Measurements from ENCODE around the gene XXYLT1.

The XXYLT1 gene

DNA sequence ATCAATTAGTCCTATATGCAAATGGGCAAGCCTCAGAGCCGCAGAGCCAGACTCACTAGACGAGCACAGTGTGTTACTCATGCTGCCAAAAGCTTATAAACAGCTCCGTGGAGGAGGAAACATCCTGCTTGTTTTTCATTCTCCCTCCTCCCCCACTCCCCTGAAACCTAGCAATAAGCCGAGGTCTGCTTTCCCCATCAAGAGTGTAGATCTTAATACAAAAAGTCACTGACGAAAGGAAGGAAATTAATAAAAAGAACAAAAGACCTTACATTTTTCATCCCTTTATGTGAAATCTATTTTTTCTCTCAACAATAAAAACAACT lies 88.5 kb downstream of the XXYLT1 start:
- no peak for DNase-seq

GRCh38 chr3:195181741-195182469 lies 89.1 kb downstream of the XXYLT1 start:
- DNase-seq, result no peak

DNA sequence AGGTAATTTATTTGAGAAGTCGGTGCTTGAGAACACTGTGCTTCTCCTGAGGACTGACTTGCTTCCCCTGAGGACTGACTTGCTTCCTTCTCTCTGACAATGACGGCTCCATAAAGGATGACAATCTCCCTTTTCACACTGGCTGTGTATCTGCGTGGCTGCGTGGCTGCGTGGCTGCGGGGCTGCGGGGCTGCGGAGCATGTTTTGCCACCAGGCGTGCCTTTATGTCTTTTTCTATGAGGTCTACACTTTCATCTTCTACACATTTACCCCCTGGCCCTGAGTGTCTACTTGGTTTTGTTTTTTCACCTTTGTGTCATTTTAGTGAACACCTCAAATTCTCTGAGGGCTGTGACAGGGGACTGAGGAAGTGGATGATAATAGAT lies 89.9 kb downstream of the XXYLT1 start:
- no peak for DNase-seq

DNA sequence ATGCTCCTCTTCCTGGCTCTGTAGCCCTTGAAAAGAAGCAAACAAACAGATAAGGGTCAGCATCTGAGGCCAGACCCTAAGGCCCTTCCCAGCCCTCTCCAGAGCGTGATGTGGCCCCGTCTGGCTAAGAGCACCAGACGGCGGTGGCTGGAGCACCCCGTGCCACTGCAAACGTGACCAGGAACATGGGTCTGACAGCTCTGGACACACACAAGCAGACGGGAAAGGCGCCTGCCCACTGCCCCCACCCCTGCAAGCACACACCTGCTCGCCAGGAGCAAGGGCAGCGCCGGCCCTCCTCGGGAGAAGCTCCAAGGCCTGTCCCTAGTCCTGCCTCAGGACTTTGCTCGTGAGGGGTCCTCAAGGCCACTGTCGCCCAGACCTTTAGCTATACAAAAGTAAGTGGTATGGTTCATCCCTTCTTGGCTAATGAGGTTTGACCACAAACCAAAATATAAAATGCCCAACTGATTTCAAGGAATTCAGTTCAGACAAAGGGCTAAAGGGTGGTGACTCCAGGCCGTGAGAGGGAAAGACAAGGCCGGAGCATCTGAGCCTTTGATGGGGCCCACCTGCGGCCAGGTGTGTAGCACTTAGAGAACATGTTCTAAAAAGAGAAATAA lies 90.4 kb downstream of the XXYLT1 start:
- no peak for DNase-seq

DNA sequence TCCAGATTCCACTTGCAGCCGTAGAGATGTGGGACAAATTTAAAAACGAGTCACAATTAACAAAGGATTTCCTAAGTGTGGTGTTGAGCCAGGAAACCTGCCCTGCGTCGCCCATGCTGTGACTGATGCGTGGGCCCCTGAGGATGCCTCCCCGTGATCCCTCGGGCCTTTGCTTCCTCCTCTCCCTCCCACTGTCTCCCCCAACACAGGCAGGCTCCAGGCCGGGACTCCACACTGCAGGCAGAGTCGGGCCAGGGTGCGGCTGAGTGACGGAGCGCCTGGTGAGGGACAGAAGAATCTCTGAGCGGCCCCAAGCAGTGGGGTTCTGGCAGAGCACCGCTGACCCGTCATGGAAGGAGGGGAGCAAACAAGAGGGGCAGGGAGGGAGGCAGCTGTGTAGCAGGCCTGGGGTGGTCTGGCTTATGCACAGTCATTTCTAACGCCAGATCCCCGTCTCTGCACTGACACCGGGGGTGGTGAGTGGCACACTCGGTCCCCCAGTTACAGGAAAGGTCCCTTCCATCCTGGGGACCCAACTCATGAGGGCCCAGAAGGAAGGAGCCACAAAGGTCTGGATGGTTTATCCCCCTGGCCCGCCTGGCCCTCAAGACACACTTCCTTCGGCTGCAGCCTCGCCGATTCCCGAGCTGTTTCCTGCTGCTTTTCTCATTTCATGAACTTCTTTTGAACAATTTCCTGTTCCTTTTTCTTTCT lies 91.0 kb downstream of the XXYLT1 start:
- no peak for DNase-seq

GRCh38 chr3:195178124-195178910 lies 92.6 kb downstream of the XXYLT1 start:
- no peak for DNase-seq

GRCh38 chr3:195177422-195178123 lies 93.4 kb downstream of the XXYLT1 start:
- DNase-seq, result no peak

DNA sequence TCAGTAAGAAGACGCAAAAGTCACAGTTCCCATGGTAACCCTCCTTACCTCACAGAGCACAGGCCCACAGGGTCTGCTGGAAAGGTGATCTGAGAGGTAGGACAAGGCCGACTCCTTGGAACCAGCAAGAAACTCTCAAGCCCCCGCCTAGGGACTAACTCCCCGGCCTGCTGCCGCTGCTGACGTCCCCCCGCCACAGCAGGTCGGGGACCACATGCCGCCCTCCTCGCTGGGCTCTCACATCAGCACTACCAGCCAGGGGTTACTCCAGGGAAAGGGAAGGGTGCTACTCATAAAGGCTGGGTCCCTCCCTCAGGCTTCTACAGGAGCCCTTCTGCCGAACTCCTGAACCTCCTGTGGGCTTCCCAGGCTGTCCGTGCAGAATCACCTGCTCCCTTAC lies 94.2 kb downstream of the XXYLT1 start:
- no peak for DNase-seq

DNA sequence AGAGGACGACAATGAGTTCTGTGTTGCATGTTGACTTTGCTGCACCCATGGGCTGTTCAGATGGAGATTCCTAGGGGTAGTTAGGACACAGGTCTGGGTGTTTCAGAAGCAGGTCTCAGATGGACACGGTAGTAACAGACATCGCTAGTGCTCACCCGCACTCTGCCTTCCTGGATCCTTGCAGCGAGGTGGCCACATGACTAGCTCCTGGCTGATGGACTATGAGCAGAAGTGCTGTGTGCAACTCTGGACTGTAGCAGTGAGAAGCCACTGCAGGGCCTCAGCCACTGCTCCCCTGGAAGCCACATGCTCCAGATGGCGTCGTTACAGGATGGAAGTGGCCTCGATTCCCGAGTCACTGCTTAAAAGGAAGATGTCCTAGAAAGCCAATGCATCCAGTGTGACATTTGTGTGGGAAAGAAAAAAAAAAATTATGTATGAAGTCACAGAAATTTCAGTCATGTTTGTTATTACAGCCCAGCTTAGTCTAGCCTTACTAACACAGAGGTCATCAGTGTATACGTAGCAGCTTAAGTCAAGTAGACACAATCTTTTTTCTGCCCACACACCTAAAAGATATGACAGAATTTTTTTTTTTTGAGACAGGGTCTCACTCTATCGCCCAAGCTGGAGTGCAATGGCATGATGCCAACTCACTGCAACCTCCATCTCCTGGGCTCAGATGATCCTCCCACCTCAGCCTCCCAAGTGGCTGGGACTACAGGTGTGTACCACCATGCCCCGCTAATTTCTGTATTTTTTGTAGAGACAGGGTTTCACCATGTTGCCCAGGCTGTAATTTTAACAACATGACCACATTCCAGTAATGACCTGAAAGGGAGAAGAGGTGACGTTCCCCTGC lies 95.3 kb downstream of the XXYLT1 start:
- no peak for DNase-seq

GRCh38 chr3:195175076-195175475 lies 95.9 kb downstream of the XXYLT1 start:
- no peak for DNase-seq

DNA sequence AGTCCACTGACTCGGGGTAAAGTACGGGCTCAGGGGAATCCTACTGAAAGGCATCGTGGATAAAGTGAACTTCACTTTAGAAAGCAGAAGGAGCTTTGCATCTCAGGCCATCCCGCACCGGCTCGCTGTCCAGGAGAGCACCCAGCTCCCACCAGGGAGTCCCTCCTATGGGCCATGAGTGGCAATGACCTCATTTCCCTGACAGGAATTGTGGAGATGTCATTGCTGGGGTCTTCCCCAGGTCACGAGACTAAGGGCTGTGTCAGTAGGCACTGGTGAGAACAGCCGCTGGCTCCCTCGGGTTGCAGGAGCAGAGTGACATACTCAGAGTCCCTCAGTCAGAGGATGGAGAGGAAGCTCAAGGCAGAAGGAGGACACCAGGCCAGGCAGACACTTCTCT lies 97.3 kb downstream of the XXYLT1 start:
- DNase-seq, result no peak

DNA sequence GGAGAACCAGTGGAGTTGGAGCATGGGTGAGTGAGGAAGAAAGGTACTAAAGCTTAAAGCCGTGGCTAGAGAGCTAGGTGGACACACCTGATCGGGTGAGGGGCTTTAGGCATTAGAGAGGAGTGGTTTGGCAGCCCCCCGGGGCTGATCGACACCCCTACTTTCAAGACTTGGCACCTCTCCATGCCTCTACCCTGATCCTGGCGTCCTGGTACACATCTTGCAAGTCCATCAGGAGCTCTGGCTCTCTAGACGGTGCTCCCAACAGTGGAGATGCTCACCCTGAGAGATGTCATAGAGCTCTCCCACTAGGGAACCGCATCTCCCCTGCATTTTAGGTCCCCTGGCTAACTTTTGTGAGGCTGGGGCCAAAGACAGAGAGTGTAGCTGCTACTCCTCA lies 98.1 kb downstream of the XXYLT1 start:
- DNase-seq, result no peak

GRCh38 chr3:195172039-195172684 lies 98.8 kb downstream of the XXYLT1 start:
- DNase-seq, result no peak

DNA sequence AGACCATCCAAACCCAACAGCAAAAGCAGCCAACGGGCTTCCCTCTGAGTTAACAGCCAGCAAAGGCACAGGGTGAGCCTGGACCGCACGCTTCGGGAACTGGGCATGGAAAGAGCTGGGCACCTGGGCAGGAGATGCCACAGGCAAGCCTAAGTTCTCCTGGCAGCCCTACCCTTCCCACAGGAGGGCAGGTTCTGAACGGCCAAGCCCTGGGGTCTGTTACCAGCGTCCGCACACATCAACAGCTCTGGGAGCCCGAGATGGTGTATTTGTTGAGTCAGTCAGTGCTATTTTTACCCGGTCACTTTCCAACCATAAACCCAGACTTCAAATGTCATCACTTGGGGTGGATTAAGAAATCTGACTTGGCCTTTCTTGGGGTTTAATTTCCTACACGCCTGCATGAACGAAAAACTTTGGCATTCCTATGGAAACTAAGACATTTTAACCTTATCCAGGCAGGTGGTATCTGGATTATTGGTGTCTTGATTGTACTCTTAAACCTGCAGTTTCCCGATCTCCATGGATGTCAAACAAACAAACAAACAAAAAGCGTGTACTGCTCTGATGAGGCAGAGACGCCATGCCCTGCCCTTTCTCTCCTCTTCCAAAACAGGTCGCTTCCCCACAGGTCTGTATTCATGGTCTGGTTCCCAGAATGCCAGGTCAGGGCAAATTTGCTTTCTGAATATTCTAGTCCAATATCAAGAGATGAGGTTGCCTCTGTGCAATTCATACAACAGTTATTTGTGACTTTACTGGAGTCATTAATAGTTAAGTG lies 99.7 kb downstream of the XXYLT1 start:
- DNase-seq, result no peak

DNA sequence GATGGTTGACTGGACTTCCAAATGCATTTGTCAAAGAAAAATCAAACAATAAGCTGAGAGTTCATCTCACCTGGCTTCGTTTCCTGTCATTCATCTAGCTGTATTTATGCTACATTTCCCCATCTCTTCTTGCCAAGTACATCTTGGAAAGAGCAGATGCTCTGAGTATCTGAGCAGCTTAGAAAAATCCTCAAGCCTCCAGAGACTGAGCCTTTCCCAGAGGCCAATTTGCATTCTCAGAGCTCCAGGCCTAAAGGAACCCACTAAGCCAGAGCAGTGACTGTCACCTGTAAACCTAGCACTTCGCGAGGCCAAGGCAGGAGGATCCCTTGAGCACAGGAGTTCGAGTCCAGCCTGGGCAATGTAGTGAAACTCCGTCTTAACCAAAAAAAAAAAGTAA lies 100.5 kb downstream of the XXYLT1 start:
- no peak for DNase-seq

DNA sequence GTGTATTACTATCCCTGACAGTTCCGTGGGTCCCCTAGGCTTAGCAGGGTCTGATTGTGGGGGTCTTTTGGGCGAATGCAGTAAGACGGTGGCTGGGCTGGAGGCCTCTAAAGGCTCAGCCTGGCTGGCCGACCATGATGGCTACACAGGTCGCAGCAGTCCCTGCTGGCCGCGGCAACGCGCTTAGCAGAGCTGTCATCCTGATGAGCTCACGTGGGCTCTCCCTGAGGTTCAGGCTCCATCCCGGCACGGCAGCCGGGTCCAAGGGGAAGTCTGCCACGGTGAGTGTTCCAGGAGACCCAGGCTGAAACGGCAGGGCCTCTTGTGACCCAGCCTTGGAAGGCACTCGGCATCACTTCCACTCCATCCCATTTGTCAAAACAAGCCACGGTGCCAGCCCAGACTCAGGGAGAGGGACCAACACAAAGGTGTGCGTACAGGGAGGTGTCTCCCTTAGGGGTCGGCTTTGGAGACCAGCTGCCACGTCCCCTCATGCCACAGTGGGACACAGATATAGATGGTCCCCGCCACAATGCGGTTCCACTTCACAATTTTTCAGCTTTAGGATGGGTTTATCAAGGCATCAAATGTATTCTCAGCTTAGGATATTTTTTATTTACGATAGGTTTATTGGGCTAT lies 101.8 kb downstream of the XXYLT1 start:
- DNase-seq, result no peak

- no peak for DNase-seq
Observed at GRCh38 chr3:195168009-195168762, 102.8 kb downstream of the XXYLT1 start.

GRCh38 chr3:195165790-195166189 lies 105.2 kb downstream of the XXYLT1 start:
- DNase-seq, result no peak

DNA sequence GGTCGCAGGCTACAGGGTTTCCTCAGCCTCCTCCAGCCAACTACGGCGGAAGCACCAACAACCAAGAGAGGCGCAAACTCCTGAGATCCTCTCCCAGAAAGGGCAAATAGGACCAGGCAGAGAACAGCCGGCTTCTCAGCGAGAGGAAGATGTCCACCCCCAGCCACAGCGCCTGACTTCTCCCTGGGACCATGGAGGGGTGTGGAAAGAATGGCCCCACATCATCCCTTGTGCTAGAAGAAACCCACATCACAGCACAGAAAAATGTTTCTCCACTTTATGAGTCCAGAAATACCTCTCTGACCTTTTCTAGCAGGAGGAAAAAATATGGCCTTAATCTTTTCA lies 105.7 kb downstream of the XXYLT1 start:
- no peak for DNase-seq

Data from activated effector memory CD4-positive, alpha-beta T cell treated with Interleukin-2 at 50 U/mL for 16 hours (primary cell).